GM13977 (cell line): ENCODE measurements around the gene CASK.

Source experiments
- DNase-seq: peaks from one replicate; pipeline ENCODE4 v3.0.0; 2012; ENCODE audit warnings: low spot score
- in situ Hi-C: fragments of 300-500 bp; cut with MboI; formaldehyde crosslinking; loops from one replicate; pipeline ENCODE4 v1.12.0; 2022; ENCODE audit warnings: low sequenced_read_pairs, low pct_unique_long_range_greater_than_20kb, mixed read lengths, inconsistent platforms; ENCODE audit not compliant: unreplicated experiment
- TF ChIP-seq, protein P1 (sequence below): IDR thresholded peaks from 2 replicates; pipeline ENCODE4 v1.5.1; 2012; ENCODE audit warnings: mild to moderate bottlenecking, control low read depth; ENCODE audit not compliant: insufficient read depth; ENCODE audit errors: extremely low read depth, missing control alignments

CASK gene

DNA sequence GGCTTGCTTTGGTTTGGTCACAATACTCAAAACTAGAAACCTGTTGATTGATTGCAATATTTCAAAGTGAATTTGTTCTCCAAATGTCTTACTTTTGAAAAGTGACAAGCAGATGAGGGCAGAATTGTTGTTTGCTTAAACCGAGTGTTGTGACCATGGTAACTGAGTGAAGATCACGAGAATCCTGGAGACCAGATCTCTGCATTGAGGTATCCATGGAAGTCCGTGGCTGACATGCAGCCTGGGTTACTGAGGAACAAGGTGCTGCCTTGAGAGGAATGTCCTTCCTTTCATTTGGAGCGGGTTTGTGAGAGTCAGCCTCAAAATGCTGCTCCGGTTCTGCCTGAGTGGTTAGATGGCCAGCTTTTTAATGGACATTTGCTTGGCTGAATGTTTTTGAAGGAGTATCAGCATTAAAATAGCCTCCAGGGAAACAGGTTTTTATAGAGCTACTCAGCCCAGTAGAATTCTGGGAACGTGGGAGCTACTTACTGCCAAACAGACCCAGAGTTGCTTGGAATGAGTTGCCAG, 444.9 kb downstream of the CASK start:
- in situ Hi-C loops = no loop called here
- no peak for DNase-seq
- TF ChIP-seq, protein P1, sequence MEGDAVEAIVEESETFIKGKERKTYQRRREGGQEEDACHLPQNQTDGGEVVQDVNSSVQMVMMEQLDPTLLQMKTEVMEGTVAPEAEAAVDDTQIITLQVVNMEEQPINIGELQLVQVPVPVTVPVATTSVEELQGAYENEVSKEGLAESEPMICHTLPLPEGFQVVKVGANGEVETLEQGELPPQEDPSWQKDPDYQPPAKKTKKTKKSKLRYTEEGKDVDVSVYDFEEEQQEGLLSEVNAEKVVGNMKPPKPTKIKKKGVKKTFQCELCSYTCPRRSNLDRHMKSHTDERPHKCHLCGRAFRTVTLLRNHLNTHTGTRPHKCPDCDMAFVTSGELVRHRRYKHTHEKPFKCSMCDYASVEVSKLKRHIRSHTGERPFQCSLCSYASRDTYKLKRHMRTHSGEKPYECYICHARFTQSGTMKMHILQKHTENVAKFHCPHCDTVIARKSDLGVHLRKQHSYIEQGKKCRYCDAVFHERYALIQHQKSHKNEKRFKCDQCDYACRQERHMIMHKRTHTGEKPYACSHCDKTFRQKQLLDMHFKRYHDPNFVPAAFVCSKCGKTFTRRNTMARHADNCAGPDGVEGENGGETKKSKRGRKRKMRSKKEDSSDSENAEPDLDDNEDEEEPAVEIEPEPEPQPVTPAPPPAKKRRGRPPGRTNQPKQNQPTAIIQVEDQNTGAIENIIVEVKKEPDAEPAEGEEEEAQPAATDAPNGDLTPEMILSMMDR = no peak

GRCh38 chrX:41475591-41476241, 447.6 kb downstream of the CASK start:
- no peak for DNase-seq
- in situ Hi-C loops = no loop called here
- TF ChIP-seq, protein P1 = no peak

DNA sequence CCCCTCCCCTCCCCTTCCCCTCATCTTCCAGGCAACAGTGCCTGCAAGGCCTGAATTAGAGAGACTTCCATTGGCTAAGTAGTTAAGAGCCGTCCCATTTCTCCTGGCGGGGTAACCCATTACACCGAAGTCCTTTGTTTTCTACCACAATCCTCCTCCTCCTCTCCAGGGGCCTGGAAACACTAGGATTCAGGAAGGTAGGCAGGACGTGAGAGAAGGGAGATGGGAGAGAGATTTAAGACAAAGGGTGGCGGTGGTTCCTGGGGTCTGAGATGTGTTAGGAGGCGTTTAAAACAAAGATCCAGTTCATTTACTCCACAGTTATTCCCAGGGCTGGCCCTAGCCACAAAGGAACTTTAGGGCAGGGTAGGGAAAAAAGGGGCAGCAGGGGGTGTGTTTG, 448.2 kb downstream of the CASK start:
- no peak for DNase-seq
- in situ Hi-C loops = no loop called here
- TF ChIP-seq, protein P1 = no peak

- DNase-seq = no peak
- in situ Hi-C loops = no loop called here
- TF ChIP-seq, protein P1 = no peak
Measured at GRCh38 chrX:41474726-41475100, 448.6 kb downstream of the CASK start.

GRCh38 chrX:41473936-41474725, 449.2 kb downstream of the CASK start:
- in situ Hi-C loops = no loop called here
- TF ChIP-seq, protein P1 = no peak
- DNase-seq = no peak

DNA sequence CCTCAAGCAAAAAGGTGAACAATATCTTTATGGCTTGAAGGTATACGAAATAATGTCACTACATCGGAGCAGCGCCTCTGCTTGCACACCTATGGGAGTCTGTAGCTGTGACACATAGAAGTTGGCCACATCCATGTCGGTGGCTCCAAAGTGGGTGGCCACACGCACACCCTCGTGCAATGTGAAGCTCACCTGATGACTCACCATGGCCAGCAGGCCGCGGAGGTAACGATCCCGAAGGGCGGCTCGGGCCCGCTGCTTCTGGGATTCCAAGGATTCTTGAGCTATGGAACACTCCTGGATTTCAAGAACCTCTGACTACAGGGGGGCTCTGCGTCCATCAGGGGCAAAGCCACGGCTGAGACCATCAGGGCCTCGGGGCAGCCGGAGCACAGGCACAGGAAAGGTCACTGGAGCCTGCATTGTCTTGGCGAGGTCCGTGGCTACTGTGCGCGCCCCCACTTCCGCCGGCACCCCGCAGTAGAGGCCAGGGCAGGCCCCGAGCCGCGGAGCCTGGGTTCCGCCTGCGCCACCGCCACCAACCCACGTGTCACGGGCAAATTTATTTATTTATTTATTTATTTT, 451.0 kb downstream of the CASK start:
- DNase-seq = no peak
- in situ Hi-C loops = no loop called here
- TF ChIP-seq, protein P1 = no peak
